Muscle layer of colon (tissue), 2 donors: ENCODE results near the gene STX10.

Source experiments
- H3K27ac ChIP-seq: one replicate; pipeline ENCODE4 v1.7.0; 2013; ENCODE audit warnings: low read depth, mild to moderate bottlenecking, low read length, moderate library complexity
- H3K27me3 ChIP-seq, 2 donors: one replicate each; pipeline ENCODE4 v1.7.0; 2013; ENCODE audit warnings: low read length in 2 of 2, mild to moderate bottlenecking in 2 of 2; ENCODE audit not compliant: insufficient read depth in 2 of 2, control insufficient read depth in 1 of 2
- H3K36me3 ChIP-seq: one replicate; pipeline ENCODE4 v1.7.0; 2013; ENCODE audit warnings: mild to moderate bottlenecking, low read length; ENCODE audit not compliant: insufficient read depth
- H3K4me1 ChIP-seq: one replicate; pipeline ENCODE4 v1.7.0; 2013; ENCODE audit warnings: mild to moderate bottlenecking, low read length; ENCODE audit not compliant: insufficient read depth
- H3K4me3 ChIP-seq, 2 donors: one replicate each; pipeline ENCODE4 v1.7.0; 2013; ENCODE audit warnings: low read length in 2 of 2, low read depth in 1 of 2, mild to moderate bottlenecking in 1 of 2, moderate library complexity in 1 of 2
- H3K9ac ChIP-seq: one replicate; pipeline ENCODE4 v1.7.0; 2013; ENCODE audit warnings: low read length
- H3K9me3 ChIP-seq: one replicate; pipeline ENCODE4 v1.7.0; 2013; ENCODE audit warnings: mild to moderate bottlenecking, low read length
- donor health status: abdominal sarcoma.
- donor health status: Adenocarcinoma of cecum.

Gene STX10

GRCh38 chr19:13109361-13110098 is 40.6 kb downstream of the STX10 start:
- H3K4me3 ChIP-seq = no peak overlapping the region
- no peak overlapping the region for H3K9ac ChIP-seq
- H3K9me3 ChIP-seq = no peaks in the 10 kb centered on the region
- no peaks in the 10 kb centered on the region for H3K4me1 ChIP-seq
- H3K27ac ChIP-seq = no peak overlapping the region
- H3K27me3 ChIP-seq = no peaks in the 10 kb centered on the region
- H3K36me3 ChIP-seq = peaks cover 5% of the 10 kb centered on the region

GRCh38 chr19:13104848-13105711 is 45.1 kb downstream of the STX10 start:
- Histone ChIP-seq H3K27ac (peak overlapping the region; percentile 39), H3K4me3 (no peak overlapping the region), H3K9ac (no peak overlapping the region), H3K4me1 (peaks cover 19% of the 10 kb centered on the region), H3K27me3 (no peaks in the 10 kb centered on the region), H3K9me3 (no peaks in the 10 kb centered on the region), H3K36me3 (peaks cover 5% of the 10 kb centered on the region)

GRCh38 chr19:13104360-13104847 is 45.8 kb downstream of the STX10 start:
- Histone ChIP-seq H3K36me3 (peaks cover 5% of the 10 kb centered on the region), H3K9me3 (no peaks in the 10 kb centered on the region), H3K4me1 (peaks cover 23% of the 10 kb centered on the region), H3K9ac (no peak overlapping the region), H3K4me3 (no peak overlapping the region), H3K27ac (no peak overlapping the region), H3K27me3 (no peaks in the 10 kb centered on the region)

GRCh38 chr19:13103581-13104359 is 46.4 kb downstream of the STX10 start:
- Histone ChIP-seq H3K27ac (peak overlapping the region; percentile 54), H3K27me3 (no peaks in the 10 kb centered on the region), H3K4me1 (peaks cover 27% of the 10 kb centered on the region), H3K4me3 (no peak overlapping the region), H3K36me3 (peaks cover 5% of the 10 kb centered on the region), H3K9ac (peak overlapping the region; percentile 45), H3K9me3 (no peaks in the 10 kb centered on the region)

DNA sequence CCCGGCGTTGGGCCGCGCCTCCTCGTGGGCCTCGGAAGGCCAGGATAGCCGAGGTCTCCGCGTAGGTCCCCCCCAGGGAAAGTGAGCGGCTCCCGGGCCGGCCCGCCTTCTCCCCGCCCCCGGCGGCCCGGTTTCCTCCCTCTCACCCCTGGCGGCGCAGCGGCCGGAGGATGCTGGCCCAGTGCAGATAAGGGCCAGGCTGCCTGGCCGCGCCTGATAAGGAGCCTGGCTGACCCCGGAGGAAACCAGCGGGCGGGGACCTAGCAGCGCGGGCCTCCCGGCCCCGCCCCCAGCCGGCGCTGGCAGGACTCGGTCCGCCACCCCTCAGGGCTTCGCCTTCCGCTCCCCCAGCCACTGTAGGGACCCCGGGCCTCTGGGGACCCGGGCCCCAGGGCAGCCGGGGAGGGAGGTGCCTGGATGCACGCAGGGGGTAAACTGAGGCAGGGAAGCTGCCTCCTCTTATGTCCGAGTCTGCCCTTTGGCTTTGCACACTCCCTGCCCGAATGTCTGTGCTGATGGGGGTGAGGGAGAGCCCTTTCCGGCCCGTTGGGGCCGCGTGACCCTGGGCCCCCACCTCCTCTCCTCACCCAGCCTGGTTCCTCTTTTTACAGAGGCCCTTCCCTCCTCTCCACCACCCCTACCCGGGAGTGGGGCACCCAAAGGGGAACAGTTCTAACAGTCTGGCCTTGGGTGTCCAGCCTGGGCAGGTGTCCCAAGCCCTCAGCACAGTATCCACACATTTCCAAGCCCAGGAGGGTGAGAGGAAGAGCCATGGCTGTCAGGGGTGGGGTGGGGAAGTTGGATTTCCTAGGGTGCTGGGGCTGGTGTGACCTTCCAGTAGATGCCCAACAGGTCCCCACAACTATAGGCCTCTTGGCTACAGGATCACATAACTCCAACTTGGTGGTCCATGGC is 47.3 kb downstream of the STX10 start, which contains the start of gene LYL1:
TSS of gene LYL1 (minus strand) at position 193 of the 915 bp plus-strand sequence. CDS start 1,687 bp downstream, outside the sequence.
- H3K27ac ChIP-seq = peak within 1 kb of the TSS; percentile 54
- H3K4me1 ChIP-seq = peaks cover 29% of the 10 kb centered on the region
- H3K4me3 ChIP-seq = peak within 1 kb of the TSS; percentile 37 to 67
- H3K9me3 ChIP-seq = no peaks in the 10 kb centered on the region
- no peaks in the 10 kb centered on the region for H3K27me3 ChIP-seq
- peak within 1 kb of the TSS; percentile 45 for H3K9ac ChIP-seq
- H3K36me3 ChIP-seq = peaks cover 5% of the 10 kb centered on the region

DNA sequence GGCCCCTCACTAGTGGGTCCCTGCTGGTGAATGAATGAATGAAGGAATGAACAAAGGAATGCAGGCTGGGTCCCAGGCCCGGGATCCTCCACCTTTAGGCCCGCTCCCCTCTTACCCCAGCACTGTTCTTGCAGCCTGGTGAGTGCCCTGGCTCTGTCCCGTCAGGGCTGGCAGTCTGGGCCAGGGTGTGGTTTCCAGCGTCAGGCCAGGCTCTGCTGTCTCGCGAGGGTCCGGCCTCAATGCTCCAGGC is 47.8 kb downstream of the STX10 start:
- Histone ChIP-seq H3K27me3 (no peaks in the 10 kb centered on the region), H3K27ac (peak overlapping the region; percentile 54), H3K9me3 (no peaks in the 10 kb centered on the region), H3K4me1 (peaks cover 29% of the 10 kb centered on the region), H3K9ac (peak overlapping the region; percentile 45), H3K4me3 (peak overlapping the region; percentile 37 to 67), H3K36me3 (peaks cover under 1% of the 10 kb centered on the region)

- H3K4me3 ChIP-seq = peak overlapping the region; percentile 37 to 67
- H3K9me3 ChIP-seq = no peaks in the 10 kb centered on the region
- peaks cover 29% of the 10 kb centered on the region for H3K4me1 ChIP-seq
- peak overlapping the region; percentile 45 for H3K9ac ChIP-seq
- H3K27me3 ChIP-seq = no peaks in the 10 kb centered on the region
- no peaks in the 10 kb centered on the region for H3K36me3 ChIP-seq
- peak overlapping the region; percentile 54 for H3K27ac ChIP-seq
Observed at GRCh38 chr19:13101590-13102415, 48.4 kb downstream of the STX10 start.

DNA sequence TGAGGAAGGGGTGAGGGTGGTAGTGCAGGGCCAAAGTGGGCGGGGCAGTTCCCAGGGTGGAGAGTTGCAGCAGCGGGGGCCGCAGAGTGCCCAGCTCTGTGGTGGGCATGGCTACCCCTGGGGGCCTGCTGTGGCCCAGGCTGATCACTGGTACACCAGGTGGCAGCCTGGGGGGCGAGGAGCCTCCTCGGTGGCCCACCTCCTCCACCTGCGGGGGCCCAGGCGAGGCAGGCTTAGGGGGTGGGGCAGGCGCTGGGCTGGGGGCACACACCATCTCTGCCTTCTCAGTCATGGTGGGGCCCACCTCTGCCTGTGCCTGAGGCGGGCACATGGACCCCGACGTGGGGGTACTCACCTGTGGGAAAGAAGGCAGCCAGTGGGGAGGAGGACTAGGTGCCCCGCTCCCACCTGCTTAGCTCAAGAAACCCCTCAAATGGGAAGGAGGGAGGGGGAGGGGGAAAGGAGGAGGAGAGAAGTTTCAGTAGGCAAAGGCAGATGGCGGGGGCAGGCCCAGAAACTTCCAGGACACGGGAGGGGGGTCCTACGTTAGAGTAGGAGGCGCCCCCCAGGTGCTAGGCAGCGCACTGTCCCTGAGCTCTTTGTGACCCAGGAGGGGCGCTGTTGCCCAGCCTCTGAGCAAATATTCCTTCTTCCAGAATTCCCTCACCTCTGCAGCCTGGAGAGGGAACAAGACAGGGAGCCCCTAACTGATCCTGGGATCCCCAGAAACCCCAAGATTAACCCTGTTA is 49.2 kb downstream of the STX10 start:
- Histone ChIP-seq H3K27ac (no peak overlapping the region), H3K9me3 (no peaks in the 10 kb centered on the region), H3K4me3 (no peak overlapping the region), H3K4me1 (peaks cover 29% of the 10 kb centered on the region), H3K9ac (no peak overlapping the region), H3K36me3 (no peaks in the 10 kb centered on the region), H3K27me3 (no peaks in the 10 kb centered on the region)

DNA sequence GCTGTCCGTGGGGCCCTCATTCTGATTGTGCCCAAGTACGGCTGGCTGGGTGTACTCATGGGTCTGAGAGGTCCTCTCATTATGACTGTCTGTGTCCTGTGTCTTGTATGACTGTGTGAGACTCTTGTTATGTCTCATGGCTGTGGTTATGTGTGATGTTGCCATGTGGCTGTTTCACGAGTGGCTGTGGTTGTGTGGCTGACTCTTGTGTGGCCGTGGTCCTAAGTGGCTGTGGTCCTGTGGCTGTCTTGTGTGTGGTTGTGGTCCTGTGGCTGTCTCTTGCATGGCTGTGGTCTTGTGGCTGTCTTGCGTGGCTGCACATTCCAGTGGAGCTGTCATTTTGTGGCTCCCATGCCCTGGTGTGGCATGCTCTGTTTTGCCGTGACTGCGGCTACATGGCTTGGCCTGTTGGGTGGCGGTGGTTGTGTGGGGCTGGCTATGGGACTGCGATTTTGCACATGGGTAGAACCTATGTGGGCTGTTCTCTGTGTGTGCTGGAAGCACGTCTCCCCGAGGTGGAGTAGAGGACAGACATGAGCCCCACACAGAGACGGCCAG is 50.1 kb downstream of the STX10 start:
- H3K9ac ChIP-seq = no peak overlapping the region
- H3K36me3 ChIP-seq = no peaks in the 10 kb centered on the region
- peak overlapping the region; percentile 74 for H3K27ac ChIP-seq
- peaks cover 29% of the 10 kb centered on the region for H3K4me1 ChIP-seq
- H3K9me3 ChIP-seq = no peaks in the 10 kb centered on the region
- no peak overlapping the region for H3K4me3 ChIP-seq
- no peaks in the 10 kb centered on the region for H3K27me3 ChIP-seq
